ENCODE data around the gene MKKS. TPM values are rescaled to one million over a fixed set of nuclear protein-coding genes. Genes with fewer than 3 reads are reported as not detected.

Gene MKKS
- total RNA-seq, 1 experiment from 2014 or later: 16.3 TPM

DNA sequence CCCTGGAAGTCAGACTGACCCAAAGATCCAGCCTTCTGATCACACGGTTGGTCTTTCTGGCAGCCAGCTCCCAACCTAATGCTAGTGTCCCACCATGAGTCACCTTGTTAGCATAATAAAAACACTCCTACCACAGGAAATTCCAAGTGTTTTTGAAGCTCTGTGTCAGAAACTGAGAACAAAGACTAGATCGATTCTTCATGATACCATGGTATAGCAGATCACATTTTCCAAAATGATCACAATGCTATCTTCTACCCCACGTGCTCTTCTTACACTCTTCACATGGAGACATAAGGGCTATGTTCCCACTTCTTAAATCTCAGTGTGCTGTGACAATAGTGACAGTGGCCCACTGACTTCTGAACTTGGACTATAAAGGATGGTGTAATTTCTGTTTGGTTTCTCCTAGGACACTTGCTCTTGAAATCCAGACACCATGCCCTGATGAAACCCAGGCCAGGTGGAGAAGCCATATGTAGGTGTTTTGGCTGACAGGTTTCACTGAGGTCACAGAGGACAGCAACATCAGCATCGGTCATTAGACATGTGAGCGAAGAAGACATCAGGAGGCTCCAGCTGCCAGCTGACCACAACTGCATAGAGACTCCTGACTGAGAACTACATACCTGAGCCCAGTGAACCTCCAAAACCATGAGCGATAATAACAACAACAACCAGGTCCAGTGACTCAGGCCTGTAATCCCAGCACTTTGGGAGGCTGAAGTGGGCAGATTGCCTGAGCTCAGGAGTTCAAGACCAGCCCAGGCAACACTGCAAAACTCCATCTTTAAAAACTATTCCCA, 57.5 kb downstream of the MKKS start:
- Histone ChIP-seq H3K4me1 (no peaks in the 10 kb centered on the region), H3K27me3 (peaks cover 7% of the 10 kb centered on the region; the same call in 1 of the 2 replicates), H3K4me3 (no peak overlapping the region), H3K27ac (no peak overlapping the region), H3K36me3 (no peaks in the 10 kb centered on the region), H3K9me3 (replicated peaks) (no peaks in the 10 kb centered on the region; the same call in 1 of the 2 replicates)
- DNase-seq: no peak

GRCh38 chr20:10375191-10375590, 58.8 kb downstream of the MKKS start:
- Histone ChIP-seq H3K4me3 (no peak overlapping the region), H3K36me3 (no peaks in the 10 kb centered on the region), H3K9me3 (replicated peaks) (no peaks in the 10 kb centered on the region; the same call in 1 of the 2 replicates), H3K4me1 (no peaks in the 10 kb centered on the region), H3K27ac (no peak overlapping the region), H3K27me3 (peaks cover 10% of the 10 kb centered on the region; the same call in 1 of the 2 replicates)
- no peak for DNase-seq

GRCh38 chr20:10374036-10374435, 60.0 kb downstream of the MKKS start:
- peaks cover 11% of the 10 kb centered on the region; the same call in 1 of the 2 replicates for H3K27me3 ChIP-seq
- no peak overlapping the region for H3K27ac ChIP-seq
- no peaks in the 10 kb centered on the region; the same call in 1 of the 2 replicates for H3K9me3 ChIP-seq (replicated peaks)
- H3K36me3 ChIP-seq: no peaks in the 10 kb centered on the region
- H3K4me3 ChIP-seq: no peak overlapping the region
- DNase-seq: no peak
- H3K4me1 ChIP-seq: no peaks in the 10 kb centered on the region

DNA sequence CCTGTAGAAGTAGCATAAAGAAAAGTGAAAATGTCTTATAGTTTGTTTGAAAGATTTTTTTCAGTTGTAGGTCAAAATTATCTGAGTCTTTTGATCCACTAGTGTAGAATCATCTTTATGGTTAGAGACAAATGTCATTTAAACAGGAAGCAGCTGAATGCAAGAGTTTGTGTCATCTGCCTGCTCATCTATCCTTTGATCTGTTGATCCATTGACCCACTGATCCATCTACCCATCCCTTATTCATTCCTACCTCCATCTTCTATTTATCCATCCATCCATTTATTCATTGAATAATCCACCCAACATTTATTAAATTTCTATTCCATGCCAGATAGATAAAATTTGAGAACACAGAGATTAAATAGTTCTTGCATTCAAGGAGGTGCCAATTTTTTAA, 62.6 kb downstream of the MKKS start:
- Histone ChIP-seq H3K36me3 (no peaks in the 10 kb centered on the region), H3K27me3 (peaks cover 12% of the 10 kb centered on the region; the same call in 1 of the 2 replicates), H3K27ac (no peak overlapping the region), H3K9me3 (replicated peaks) (no peaks in the 10 kb centered on the region; the same call in 1 of the 2 replicates), H3K4me1 (no peaks in the 10 kb centered on the region), H3K4me3 (no peak overlapping the region)
- no peak for DNase-seq

DNA sequence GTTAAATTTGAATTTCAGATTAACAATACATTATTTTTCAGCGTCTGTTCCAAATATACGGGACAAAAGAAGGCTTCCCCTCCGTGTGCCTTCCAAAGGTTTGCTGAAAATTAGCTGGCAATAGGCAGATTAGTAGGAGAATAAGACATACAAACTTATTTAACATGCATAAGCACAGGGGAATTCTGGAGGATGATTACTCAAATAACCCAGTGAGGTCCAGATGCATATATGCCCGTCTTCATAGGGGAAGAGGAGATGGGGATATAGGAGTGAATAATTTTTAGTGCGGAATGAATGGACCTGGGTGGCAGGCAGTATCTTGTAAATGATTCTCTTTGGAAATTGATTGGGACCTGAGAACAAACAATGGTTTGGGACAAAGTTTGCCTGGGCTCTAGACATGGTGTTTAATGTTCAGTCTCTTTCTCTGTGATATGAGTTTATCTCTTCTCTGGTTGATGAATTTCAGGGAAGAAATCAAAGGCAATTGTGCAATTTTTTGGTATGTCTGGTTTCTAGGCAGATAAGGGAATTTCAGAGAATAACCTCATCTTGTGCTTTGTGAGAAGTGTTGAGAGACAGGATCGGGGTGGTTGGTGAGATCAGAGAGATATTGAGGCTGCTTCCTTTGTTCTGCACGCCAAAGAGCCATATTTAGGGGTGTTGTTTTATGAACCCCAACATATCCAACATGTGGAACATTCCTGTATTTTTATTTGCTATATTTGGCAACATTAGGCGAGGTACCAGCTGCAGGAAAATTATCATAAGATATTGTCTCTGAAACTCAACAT, 63.7 kb downstream of the MKKS start:
- no peaks in the 10 kb centered on the region for H3K36me3 ChIP-seq
- no peak for DNase-seq
- H3K9me3 ChIP-seq (replicated peaks): no peaks in the 10 kb centered on the region; the same call in 1 of the 2 replicates
- no peak overlapping the region for H3K27ac ChIP-seq
- no peak overlapping the region for H3K4me3 ChIP-seq
- no peaks in the 10 kb centered on the region for H3K4me1 ChIP-seq
- H3K27me3 ChIP-seq: peaks cover 14% of the 10 kb centered on the region; the same call in 1 of the 2 replicates

- Histone ChIP-seq H3K9me3 (replicated peaks) (no peaks in the 10 kb centered on the region; the same call in 1 of the 2 replicates), H3K27ac (no peak overlapping the region), H3K4me1 (no peaks in the 10 kb centered on the region), H3K27me3 (peaks cover 12% of the 10 kb centered on the region; the same call in 1 of the 2 replicates), H3K4me3 (no peak overlapping the region), H3K36me3 (no peaks in the 10 kb centered on the region)
- DNase-seq: no peak
Observed at GRCh38 chr20:10369723-10370090, 64.3 kb downstream of the MKKS start.

GRCh38 chr20:10368702-10369041, 65.3 kb downstream of the MKKS start:
- H3K27me3 ChIP-seq: peaks cover 12% of the 10 kb centered on the region; the same call in 1 of the 2 replicates
- H3K27ac ChIP-seq: no peak overlapping the region
- H3K9me3 ChIP-seq (replicated peaks): no peaks in the 10 kb centered on the region; the same call in 1 of the 2 replicates
- H3K4me1 ChIP-seq: no peaks in the 10 kb centered on the region
- no peaks in the 10 kb centered on the region for H3K36me3 ChIP-seq
- no peak for DNase-seq
- H3K4me3 ChIP-seq: no peak overlapping the region

DNA sequence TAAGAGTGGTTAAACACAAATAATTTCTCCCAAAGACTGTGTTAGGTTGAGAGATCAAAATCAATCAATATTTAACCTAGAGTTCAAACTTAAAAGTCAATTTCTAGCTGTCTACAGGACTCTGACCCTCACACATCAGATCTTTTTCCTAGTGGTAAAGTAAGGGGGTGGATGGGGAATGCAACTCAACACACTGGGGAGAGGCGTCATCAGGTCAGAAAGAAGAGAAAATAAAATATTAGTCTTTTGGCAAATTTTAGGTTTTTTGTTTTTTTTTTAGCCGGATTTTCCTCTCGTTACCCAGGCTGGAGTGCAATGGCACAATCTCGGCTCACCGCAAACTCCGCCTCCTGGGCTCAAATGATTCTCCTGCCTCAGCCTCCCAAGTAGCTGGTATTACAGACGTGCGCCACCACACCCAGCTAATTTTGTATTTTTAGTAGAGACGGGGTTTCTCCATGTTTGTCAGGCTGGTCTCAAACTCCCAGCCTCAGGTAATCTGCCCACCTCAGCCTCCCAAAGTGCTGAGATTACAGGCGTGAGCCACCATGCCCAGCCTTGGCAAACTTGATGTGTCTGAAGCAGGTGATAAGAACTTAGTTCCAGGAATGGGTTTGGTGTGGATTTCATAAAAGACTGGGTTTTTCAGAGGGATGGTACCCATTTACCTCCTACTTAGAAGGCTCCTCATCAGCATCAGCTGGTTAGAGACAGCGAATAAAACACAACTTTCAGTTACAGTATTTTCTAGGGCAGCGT, 65.9 kb downstream of the MKKS start:
- H3K4me1 ChIP-seq: no peaks in the 10 kb centered on the region
- peaks cover 12% of the 10 kb centered on the region; the same call in 1 of the 2 replicates for H3K27me3 ChIP-seq
- no peak for DNase-seq
- no peaks in the 10 kb centered on the region for H3K36me3 ChIP-seq
- H3K27ac ChIP-seq: no peak overlapping the region
- no peaks in the 10 kb centered on the region; the same call in 1 of the 2 replicates for H3K9me3 ChIP-seq (replicated peaks)
- no peak overlapping the region for H3K4me3 ChIP-seq

DNA sequence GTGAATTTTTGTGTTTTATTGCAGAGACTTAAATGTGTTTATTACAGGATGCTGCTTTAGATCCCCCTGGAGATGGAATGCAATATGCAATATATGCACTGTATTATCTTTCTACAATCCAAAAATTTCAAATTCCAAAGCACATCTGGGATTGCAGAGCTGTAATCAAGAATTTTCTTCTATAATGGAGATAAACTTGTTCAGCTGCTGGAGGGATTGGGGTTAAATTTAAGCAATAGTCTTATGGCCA, 66.4 kb downstream of the MKKS start:
- Histone ChIP-seq H3K4me1 (no peaks in the 10 kb centered on the region), H3K27me3 (peaks cover 12% of the 10 kb centered on the region; the same call in 1 of the 2 replicates), H3K27ac (no peak overlapping the region), H3K9me3 (replicated peaks) (no peaks in the 10 kb centered on the region), H3K4me3 (no peak overlapping the region), H3K36me3 (no peaks in the 10 kb centered on the region)
- DNase-seq: no peak

- Histone ChIP-seq H3K9me3 (replicated peaks) (no peaks in the 10 kb centered on the region), H3K4me3 (no peak overlapping the region), H3K27ac (no peak overlapping the region), H3K27me3 (peaks cover 12% of the 10 kb centered on the region; the same call in 1 of the 2 replicates), H3K4me1 (no peaks in the 10 kb centered on the region), H3K36me3 (no peaks in the 10 kb centered on the region)
- DNase-seq: no peak
Observed at GRCh38 chr20:10366898-10367692, 66.9 kb downstream of the MKKS start.

- H3K27ac ChIP-seq: no peak overlapping the region
- no peak overlapping the region for H3K4me3 ChIP-seq
- H3K9me3 ChIP-seq (replicated peaks): no peaks in the 10 kb centered on the region
- no peak for DNase-seq
- H3K27me3 ChIP-seq: 0 out of 2 replicates have a peak, but pooled peaks cover 5% of the 10 kb centered on the region
- no peaks in the 10 kb centered on the region for H3K4me1 ChIP-seq
- no peaks in the 10 kb centered on the region for H3K36me3 ChIP-seq
Observed at GRCh38 chr20:10362674-10363073, 71.3 kb downstream of the MKKS start.

- no peak overlapping the region for H3K4me3 ChIP-seq
- H3K27ac ChIP-seq: no peak overlapping the region
- no peaks in the 10 kb centered on the region for H3K9me3 ChIP-seq (replicated peaks)
- no peaks in the 10 kb centered on the region for H3K27me3 ChIP-seq
- no peak for DNase-seq
- no peaks in the 10 kb centered on the region for H3K36me3 ChIP-seq
- H3K4me1 ChIP-seq: no peaks in the 10 kb centered on the region
Observed at GRCh38 chr20:10360878-10361277, 73.1 kb downstream of the MKKS start.

DNA sequence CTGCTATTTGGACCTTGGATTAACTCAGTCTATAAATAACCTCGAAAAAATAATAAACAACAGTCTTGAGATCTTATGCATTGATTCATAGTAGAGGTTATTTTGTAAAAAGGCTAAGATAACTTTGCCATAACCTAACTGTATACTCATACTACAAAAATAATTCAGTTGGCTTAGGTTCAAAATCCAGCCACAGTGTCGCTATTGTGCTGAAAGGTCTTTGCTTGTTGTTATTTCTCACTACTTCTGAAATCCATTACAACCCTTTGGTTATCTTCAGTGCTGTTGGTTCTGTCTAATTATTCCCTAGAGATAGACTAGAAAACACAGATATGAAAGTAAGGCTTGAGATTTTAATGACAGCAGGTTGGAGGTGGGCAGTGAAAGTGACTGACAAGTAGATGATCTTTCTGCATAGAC, 74.4 kb downstream of the MKKS start:
- Histone ChIP-seq H3K27ac (no peak overlapping the region), H3K4me1 (no peaks in the 10 kb centered on the region), H3K27me3 (no peaks in the 10 kb centered on the region), H3K9me3 (replicated peaks) (no peaks in the 10 kb centered on the region), H3K4me3 (no peak overlapping the region), H3K36me3 (no peaks in the 10 kb centered on the region)
- peak in 1 of 2 experiments; percentile 9 for DNase-seq

- no peaks in the 10 kb centered on the region for H3K27me3 ChIP-seq
- DNase-seq: no peak
- H3K4me3 ChIP-seq: no peak overlapping the region
- H3K36me3 ChIP-seq: no peaks in the 10 kb centered on the region
- H3K9me3 ChIP-seq (replicated peaks): no peaks in the 10 kb centered on the region
- H3K4me1 ChIP-seq: peaks cover 8% of the 10 kb centered on the region
- H3K27ac ChIP-seq: no peak overlapping the region
Observed at GRCh38 chr20:10357974-10358373, 76.0 kb downstream of the MKKS start.

All from SJCRH30 (cell line).